Measurements from ENCODE around the gene SERGEF.

Gene SERGEF

GRCh38 chr11:17776212-17776875 lies 236.5 kb downstream of the SERGEF start:
- Mint-ChIP-seq H3K36me3 (no peaks in the 10 kb centered on the region), H3K27me3 (no peaks in the 10 kb centered on the region), H3K4me1 (no peaks in the 10 kb centered on the region), H3K27ac (no peak overlapping the region), H3K9me3 (no peaks in the 10 kb centered on the region), H3K4me3 (no peak overlapping the region)
- no peak for DNase-seq
- CTCF ChIA-PET = no interaction called here

GRCh38 chr11:17775507-17776211 lies 237.2 kb downstream of the SERGEF start:
- H3K4me1 Mint-ChIP-seq = no peaks in the 10 kb centered on the region
- no peak overlapping the region for H3K27ac Mint-ChIP-seq
- no peak overlapping the region for H3K4me3 Mint-ChIP-seq
- DNase-seq = no peak
- CTCF ChIA-PET = no interaction called here
- no peaks in the 10 kb centered on the region for H3K27me3 Mint-ChIP-seq
- H3K9me3 Mint-ChIP-seq = no peaks in the 10 kb centered on the region
- no peaks in the 10 kb centered on the region for H3K36me3 Mint-ChIP-seq

GRCh38 chr11:17775035-17775348 lies 237.9 kb downstream of the SERGEF start:
- no peaks in the 10 kb centered on the region for H3K36me3 Mint-ChIP-seq
- CTCF ChIA-PET = interaction anchor here (1.3 kb wide), 1 partner anchor 44 kb away, joined by 5 read pairs; no protein-coding TSS in a partner anchor
- H3K4me3 Mint-ChIP-seq = no peak overlapping the region
- H3K9me3 Mint-ChIP-seq = no peaks in the 10 kb centered on the region
- DNase-seq = no peak
- no peaks in the 10 kb centered on the region for H3K4me1 Mint-ChIP-seq
- H3K27ac Mint-ChIP-seq = no peak overlapping the region
- no peaks in the 10 kb centered on the region for H3K27me3 Mint-ChIP-seq

- Mint-ChIP-seq H3K4me3 (no peak overlapping the region), H3K27ac (no peak overlapping the region), H3K36me3 (no peaks in the 10 kb centered on the region), H3K9me3 (no peaks in the 10 kb centered on the region), H3K4me1 (no peaks in the 10 kb centered on the region), H3K27me3 (no peaks in the 10 kb centered on the region)
- CTCF ChIA-PET = interaction anchor here (1.3 kb wide), 1 partner anchor 43 kb away, joined by 5 read pairs; no protein-coding TSS in a partner anchor
- no peak for DNase-seq
Observed at GRCh38 chr11:17774232-17775034, 238.4 kb downstream of the SERGEF start.

- CTCF ChIA-PET = interaction anchor here (1.3 kb wide), 1 partner anchor 43 kb away, joined by 5 read pairs; no protein-coding TSS in a partner anchor
- no peaks in the 10 kb centered on the region for H3K9me3 Mint-ChIP-seq
- no peaks in the 10 kb centered on the region for H3K27me3 Mint-ChIP-seq
- no peaks in the 10 kb centered on the region for H3K4me1 Mint-ChIP-seq
- no peak for DNase-seq
- H3K27ac Mint-ChIP-seq = no peak overlapping the region
- H3K4me3 Mint-ChIP-seq = no peak overlapping the region
- H3K36me3 Mint-ChIP-seq = no peaks in the 10 kb centered on the region
Observed at GRCh38 chr11:17773674-17774073, 239.2 kb downstream of the SERGEF start.

GRCh38 chr11:17772704-17773600 lies 239.9 kb downstream of the SERGEF start:
- H3K27me3 Mint-ChIP-seq = no peaks in the 10 kb centered on the region
- no peaks in the 10 kb centered on the region for H3K36me3 Mint-ChIP-seq
- CTCF ChIA-PET = no interaction called here
- no peaks in the 10 kb centered on the region for H3K4me1 Mint-ChIP-seq
- no peak overlapping the region for H3K4me3 Mint-ChIP-seq
- no peaks in the 10 kb centered on the region for H3K9me3 Mint-ChIP-seq
- no peak overlapping the region for H3K27ac Mint-ChIP-seq
- no peak for DNase-seq

GRCh38 chr11:17771841-17772401 lies 240.9 kb downstream of the SERGEF start:
- H3K27ac Mint-ChIP-seq = no peak overlapping the region
- CTCF ChIA-PET = no interaction called here
- no peaks in the 10 kb centered on the region for H3K27me3 Mint-ChIP-seq
- no peaks in the 10 kb centered on the region for H3K9me3 Mint-ChIP-seq
- H3K4me3 Mint-ChIP-seq = no peak overlapping the region
- H3K36me3 Mint-ChIP-seq = no peaks in the 10 kb centered on the region
- no peaks in the 10 kb centered on the region for H3K4me1 Mint-ChIP-seq
- DNase-seq = no peak

GRCh38 chr11:17771415-17771814 lies 241.4 kb downstream of the SERGEF start:
- CTCF ChIA-PET = no interaction called here
- no peak overlapping the region for H3K27ac Mint-ChIP-seq
- H3K27me3 Mint-ChIP-seq = no peaks in the 10 kb centered on the region
- H3K36me3 Mint-ChIP-seq = no peaks in the 10 kb centered on the region
- H3K9me3 Mint-ChIP-seq = no peaks in the 10 kb centered on the region
- no peak overlapping the region for H3K4me3 Mint-ChIP-seq
- no peak for DNase-seq
- no peaks in the 10 kb centered on the region for H3K4me1 Mint-ChIP-seq

GRCh38 chr11:17770917-17771316 lies 241.9 kb downstream of the SERGEF start:
- H3K27me3 Mint-ChIP-seq = no peaks in the 10 kb centered on the region
- CTCF ChIA-PET = no interaction called here
- no peaks in the 10 kb centered on the region for H3K9me3 Mint-ChIP-seq
- no peaks in the 10 kb centered on the region for H3K36me3 Mint-ChIP-seq
- no peak overlapping the region for H3K27ac Mint-ChIP-seq
- H3K4me3 Mint-ChIP-seq = no peak overlapping the region
- no peaks in the 10 kb centered on the region for H3K4me1 Mint-ChIP-seq
- no peak for DNase-seq

- no peak for DNase-seq
- Mint-ChIP-seq H3K27ac (no peak overlapping the region), H3K36me3 (no peaks in the 10 kb centered on the region), H3K27me3 (no peaks in the 10 kb centered on the region), H3K4me1 (no peaks in the 10 kb centered on the region), H3K4me3 (no peak overlapping the region), H3K9me3 (no peaks in the 10 kb centered on the region)
- CTCF ChIA-PET = no interaction called here
Observed at GRCh38 chr11:17770048-17770652, 242.7 kb downstream of the SERGEF start.

GRCh38 chr11:17769218-17769617 lies 243.6 kb downstream of the SERGEF start:
- H3K4me3 Mint-ChIP-seq = no peak overlapping the region
- H3K27me3 Mint-ChIP-seq = no peaks in the 10 kb centered on the region
- no peaks in the 10 kb centered on the region for H3K4me1 Mint-ChIP-seq
- CTCF ChIA-PET = interaction anchor here (1.3 kb wide), 1 partner anchor 209 kb away, joined by 3 read pairs; no protein-coding TSS in a partner anchor
- H3K9me3 Mint-ChIP-seq = no peaks in the 10 kb centered on the region
- no peaks in the 10 kb centered on the region for H3K36me3 Mint-ChIP-seq
- no peak overlapping the region for H3K27ac Mint-ChIP-seq
- DNase-seq = no peak

- CTCF ChIA-PET = interaction anchor here (1.3 kb wide), 1 partner anchor 210 kb away, joined by 3 read pairs; no protein-coding TSS in a partner anchor
- H3K27me3 Mint-ChIP-seq = no peaks in the 10 kb centered on the region
- no peak overlapping the region for H3K27ac Mint-ChIP-seq
- no peaks in the 10 kb centered on the region for H3K36me3 Mint-ChIP-seq
- no peaks in the 10 kb centered on the region for H3K9me3 Mint-ChIP-seq
- DNase-seq = no peak
- H3K4me3 Mint-ChIP-seq = no peak overlapping the region
- H3K4me1 Mint-ChIP-seq = no peaks in the 10 kb centered on the region
Observed at GRCh38 chr11:17768547-17768946, 244.3 kb downstream of the SERGEF start.

- DNase-seq = no peak
- Mint-ChIP-seq H3K9me3 (no peaks in the 10 kb centered on the region), H3K4me3 (no peak overlapping the region), H3K27ac (no peak overlapping the region), H3K36me3 (no peaks in the 10 kb centered on the region), H3K4me1 (no peaks in the 10 kb centered on the region), H3K27me3 (no peaks in the 10 kb centered on the region)
- CTCF ChIA-PET = no interaction called here
Observed at GRCh38 chr11:17767914-17768313, 244.9 kb downstream of the SERGEF start.

Data from activated naive CD4-positive, alpha-beta T cell treated with anti-CD3 and anti-CD28 coated beads, Interleukin-2, amount 10 ng/mL, durations not matched to agents 7 days and 5 days (primary cell).